GM23338 (cell line): ENCODE results near the gene DCAKD. TPM values are rescaled to one million over a fixed set of nuclear protein-coding genes. Genes with fewer than 3 reads are reported as not detected.

Source experiments
- ATAC-seq: fragments of 200-7000 bp; cut with Tn5 transposase; 3 replicates; pipeline ENCODE4 v1.9.1; 2020
- DNase-seq: peaks from one replicate; pipeline ENCODE4 v3.0.0-alpha.2; 2015; ENCODE audit warnings: low spot score
- H2AFZ ChIP-seq: fragments of 200-600 bp; sonication (generic); 2 replicates; pipeline ENCODE4 v1.8.0; 2016; ENCODE audit warnings: antibody characterized with exemption, mild to moderate bottlenecking, moderate library complexity
- H3F3A ChIP-seq: fragments of 200-600 bp; sonication (generic); replicated peaks from 2 replicates; pipeline ENCODE4 v1.8.0; 2017; ENCODE audit warnings: antibody characterized with exemption, mixed run types, low read depth
- H3K27ac ChIP-seq: fragments of 200-600 bp; sonication (generic); 2 replicates; pipeline ENCODE4 v1.6.1; 2016; ENCODE audit warnings: low read depth
- H3K27me3 ChIP-seq: fragments of 200-600 bp; sonication (generic); 2 replicates; pipeline ENCODE4 v1.8.0; 2016; ENCODE audit warnings: mild to moderate bottlenecking, mixed run types, moderate library complexity; ENCODE audit not compliant: insufficient read depth
- H3K36me3 ChIP-seq: fragments of 200-600 bp; sonication (generic); 2 replicates; pipeline ENCODE4 v1.8.0; 2016; ENCODE audit warnings: mild to moderate bottlenecking; ENCODE audit not compliant: insufficient read depth
- H3K4me1 ChIP-seq: fragments of 200-600 bp; sonication (generic); 2 replicates; pipeline ENCODE4 v1.8.0; 2016; ENCODE audit warnings: mild to moderate bottlenecking, moderate library complexity; ENCODE audit not compliant: insufficient read depth
- H3K4me2 ChIP-seq: fragments of 200-600 bp; sonication (generic); 2 replicates; pipeline ENCODE4 v1.7.1; 2017; ENCODE audit warnings: mixed run types
- H3K4me3 ChIP-seq: fragments of 200-600 bp; sonication (generic); 2 replicates; pipeline ENCODE4 v1.6.1; 2016; ENCODE audit warnings: mixed run types
- H3K79me2 ChIP-seq: fragments of 200-600 bp; sonication (generic); replicated peaks from 2 replicates; pipeline ENCODE4 v1.8.0; 2017; ENCODE audit warnings: mild to moderate bottlenecking; ENCODE audit not compliant: insufficient read depth
- H3K9me2 ChIP-seq: fragments of 200-600 bp; sonication (generic); 2 replicates; pipeline ENCODE4 v1.8.0; 2017; ENCODE audit not compliant: insufficient read depth
- H4K20me1 ChIP-seq: fragments of 200-600 bp; sonication (generic); replicated peaks from 2 replicates; pipeline ENCODE4 v1.8.0; 2017; ENCODE audit warnings: mild to moderate bottlenecking; ENCODE audit not compliant: insufficient read depth
- H3K27ac Mint-ChIP-seq: 2 replicates; pipeline ENCODE4 v1.8.0; 2020; ENCODE audit warnings: inconsistent platforms, mild to moderate bottlenecking, moderate library complexity, mixed read lengths
- H3K27me3 Mint-ChIP-seq: 3 replicates; pipeline ENCODE4 v1.8.0; 2022; ENCODE audit warnings: low read depth, mild to moderate bottlenecking, moderate library complexity, mixed read lengths, inconsistent platforms; ENCODE audit not compliant: insufficient read depth, poor library complexity
- H3K36me3 Mint-ChIP-seq: 3 replicates; pipeline ENCODE4 v1.8.0; 2021; ENCODE audit warnings: low read depth, mild to moderate bottlenecking, inconsistent platforms, moderate library complexity, mixed read lengths
- H3K4me1 Mint-ChIP-seq: 3 replicates; pipeline ENCODE4 v1.8.0; 2020; ENCODE audit warnings: mild to moderate bottlenecking, inconsistent platforms, mixed read lengths
- H3K4me3 Mint-ChIP-seq: 3 replicates; pipeline ENCODE4 v1.8.0; 2021; ENCODE audit warnings: moderate library complexity, mild to moderate bottlenecking, inconsistent platforms, mixed read lengths
- H3K9me3 Mint-ChIP-seq: 3 replicates; pipeline ENCODE4 v1.8.0; 2020; ENCODE audit warnings: moderate library complexity, mild to moderate bottlenecking, inconsistent platforms, mixed read lengths
- CREB1 ChIP-seq: fragments of 250-450 bp; sonication (Bioruptor Pico); IDR thresholded peaks from 2 replicates; pipeline ENCODE4 v1.5.0; 2020; ENCODE audit warnings: low read depth, mild to moderate bottlenecking, moderate library complexity
- ETS1 ChIP-seq: IDR thresholded peaks from 2 replicates; pipeline ENCODE4 v1.6.1; 2016; ENCODE audit warnings: antibody characterized with exemption
- EZH2 ChIP-seq: fragments of 200-600 bp; sonication (generic); IDR thresholded peaks from one replicate; pipeline ENCODE4 v1.8.0; 2017; ENCODE audit warnings: antibody characterized with exemption, mild to moderate bottlenecking, low read depth; ENCODE audit not compliant: unreplicated experiment
- EZH2phosphoT487 ChIP-seq: fragments of 200-600 bp; sonication (generic); IDR thresholded peaks from one replicate; pipeline ENCODE4 v1.8.1; 2018; ENCODE audit warnings: antibody characterized with exemption; ENCODE audit not compliant: unreplicated experiment
- JUNB ChIP-seq: IDR thresholded peaks from one replicate; pipeline ENCODE4 v1.6.1; 2016; ENCODE audit warnings: antibody characterized with exemption; ENCODE audit not compliant: unreplicated experiment
- NANOG ChIP-seq: IDR thresholded peaks from 2 replicates; pipeline ENCODE4 v1.6.1; 2016; ENCODE audit warnings: antibody characterized with exemption, borderline replicate concordance
- POLR2AphosphoS5 ChIP-seq: IDR thresholded peaks from 2 replicates; pipeline ENCODE4 v1.6.1; 2016; ENCODE audit warnings: antibody characterized with exemption, low read depth
- REST ChIP-seq: IDR thresholded peaks from one replicate; pipeline ENCODE4 v1.6.1; 2018; ENCODE audit warnings: antibody characterized with exemption; ENCODE audit not compliant: unreplicated experiment
- ZNF114 ChIP-seq: fragments of 250-450 bp; sonication (Bioruptor Pico); IDR thresholded peaks from 2 replicates; pipeline ENCODE4 v1.5.0; 2020; ENCODE audit warnings: mild to moderate bottlenecking, moderate library complexity
- ZNF331 ChIP-seq: fragments of 250-450 bp; sonication (Bioruptor Pico); IDR thresholded peaks from 2 replicates; pipeline ENCODE4 v1.5.0; 2020; ENCODE audit warnings: low read depth, mild to moderate bottlenecking, moderate library complexity
- polyA plus RNA-seq: library from polyadenylated mRNA; unstranded; fragments of >200 nt; fragmentation: Nextera tagmentation; extraction: Ambion mirVana; gene quantifications from 2 replicates; pipeline ENCODE4 v1.2.1, GENCODE V29; 2016
- total RNA-seq: library from RNA; depleted of rRNA; stranded (reverse); fragments of >200 nt; shearing (Covaris generic); gene quantifications from 2 replicates; pipeline ENCODE4 v1.2.3, GENCODE V29; 2014
- TF ChIP-seq, protein P1 (sequence below): fragments of 250-450 bp; sonication (Bioruptor Pico); IDR thresholded peaks from 2 replicates; pipeline ENCODE4 v1.5.0; 2020; ENCODE audit warnings: mild to moderate bottlenecking, moderate library complexity

The DCAKD gene
- total and polyA plus RNA-seq, 2 experiments from 2014 or later, result 23.7 to 57.2 TPM

DNA sequence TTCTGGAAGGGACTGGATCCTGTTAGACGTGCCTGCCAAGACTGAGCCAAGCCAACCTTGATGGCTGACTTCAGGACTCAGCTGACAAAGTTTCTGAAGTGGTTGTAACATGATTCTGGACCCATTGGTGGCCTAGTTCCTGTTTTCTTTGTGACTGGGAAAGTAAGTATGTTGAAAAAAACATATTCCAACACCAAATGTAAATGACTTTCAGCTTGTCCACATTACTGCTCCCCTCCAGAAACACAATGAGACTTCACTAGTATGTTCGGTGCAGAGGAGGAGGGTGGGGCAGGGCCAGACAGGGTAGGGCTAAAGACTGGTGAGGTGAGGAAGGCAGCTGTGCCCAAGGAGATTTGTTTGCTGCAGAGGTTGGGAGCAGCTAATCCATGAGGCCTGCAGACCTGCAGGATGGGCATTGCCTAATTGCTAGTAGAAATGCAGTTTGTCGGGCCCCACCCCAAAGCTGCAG lies 36.1 kb upstream of the DCAKD start:
- H3F3A ChIP-seq, result no peaks in the 10 kb centered on the region; the same call in 1 of the 2 replicates
- H2AFZ ChIP-seq, result no peak overlapping the region
- H3K4me2 ChIP-seq, result no peak overlapping the region
- Mint-ChIP-seq H3K4me1 (peaks cover 8% of the 10 kb centered on the region), H3K4me3 (no peak overlapping the region), H3K36me3 (peaks cover 74% of the 10 kb centered on the region), H3K27me3 (no peaks in the 10 kb centered on the region), H3K9me3 (no peaks in the 10 kb centered on the region), H3K27ac (no peak overlapping the region)
- DNase-seq (no peak), ATAC-seq (no peak)
- no peaks in the 10 kb centered on the region for H3K27me3 ChIP-seq
- H3K27ac ChIP-seq, result no peak overlapping the region
- H3K4me1 ChIP-seq, result no peaks in the 10 kb centered on the region
- H3K79me2 ChIP-seq, result no peaks in the 10 kb centered on the region
- peaks cover 47% of the 10 kb centered on the region for H3K36me3 ChIP-seq
- TF ChIP-seq NANOG (no peak), REST (no peak), CREB1 (CRISPR knock-in tag) (no peak), EZH2 (no peak)
- H4K20me1 ChIP-seq, result peaks cover 19% of the 10 kb centered on the region
- H3K9me2 ChIP-seq, result no peaks in the 10 kb centered on the region
- H3K4me3 ChIP-seq, result no peak overlapping the region

DNA sequence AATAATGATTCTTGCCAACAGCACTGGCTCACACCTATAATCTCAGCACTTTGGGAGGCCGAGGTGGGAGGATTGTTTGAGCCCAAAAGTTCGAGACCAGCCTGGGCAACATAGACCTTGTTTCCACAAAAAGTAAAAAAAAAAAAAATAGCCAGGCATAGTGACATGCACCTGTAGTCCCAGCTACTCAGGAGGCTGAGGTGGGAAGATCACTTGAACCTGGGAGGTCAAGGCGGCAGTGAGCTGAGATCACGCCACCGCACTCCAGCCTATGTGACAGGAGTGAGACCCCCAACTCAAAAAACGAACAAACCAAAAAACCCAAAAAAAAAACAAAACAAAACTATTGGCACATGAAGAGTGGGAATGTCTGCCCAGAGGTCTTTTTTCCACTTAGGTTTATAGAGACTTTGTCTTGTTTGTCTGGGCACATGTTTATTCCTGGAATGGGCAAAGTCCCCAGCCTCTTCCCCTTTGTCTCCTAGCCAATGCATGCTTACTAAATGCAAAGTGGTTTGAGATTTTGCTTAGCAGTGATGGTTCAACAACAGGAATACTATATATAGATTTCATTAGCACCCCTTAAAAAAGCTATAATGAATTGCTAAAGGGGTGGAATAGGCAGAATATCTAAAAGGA lies 35.6 kb upstream of the DCAKD start:
- no peak overlapping the region for H3K27ac ChIP-seq
- peaks cover 75% of the 10 kb centered on the region for H3K36me3 Mint-ChIP-seq
- peaks cover 19% of the 10 kb centered on the region for H4K20me1 ChIP-seq
- no peak for DNase-seq
- H3K27me3 ChIP-seq, result no peaks in the 10 kb centered on the region
- H3K4me3 ChIP-seq, result no peak overlapping the region
- H3K4me2 ChIP-seq, result no peak overlapping the region
- no peaks in the 10 kb centered on the region for H3K27me3 Mint-ChIP-seq
- no peak overlapping the region for H2AFZ ChIP-seq
- peaks cover 8% of the 10 kb centered on the region for H3K4me1 Mint-ChIP-seq
- H3K9me3 Mint-ChIP-seq, result no peaks in the 10 kb centered on the region
- peaks cover 53% of the 10 kb centered on the region for H3K36me3 ChIP-seq
- no peaks in the 10 kb centered on the region for H3K79me2 ChIP-seq
- H3K27ac Mint-ChIP-seq, result no peak overlapping the region
- H3K9me2 ChIP-seq, result no peaks in the 10 kb centered on the region
- H3F3A ChIP-seq, result no peaks in the 10 kb centered on the region; the same call in 1 of the 2 replicates
- H3K4me1 ChIP-seq, result no peaks in the 10 kb centered on the region
- no peak for ATAC-seq
- no peak overlapping the region for H3K4me3 Mint-ChIP-seq
- TF ChIP-seq EZH2phosphoT487, result no peak
- no peak for TF ChIP-seq ETS1
- no peak for TF ChIP-seq ZNF114 (CRISPR knock-in tag)
- no peak for TF ChIP-seq JUNB
- TF ChIP-seq CREB1 (CRISPR knock-in tag), result no peak
- TF ChIP-seq ZNF331 (CRISPR knock-in tag), result no peak
- TF ChIP-seq, protein P1, sequence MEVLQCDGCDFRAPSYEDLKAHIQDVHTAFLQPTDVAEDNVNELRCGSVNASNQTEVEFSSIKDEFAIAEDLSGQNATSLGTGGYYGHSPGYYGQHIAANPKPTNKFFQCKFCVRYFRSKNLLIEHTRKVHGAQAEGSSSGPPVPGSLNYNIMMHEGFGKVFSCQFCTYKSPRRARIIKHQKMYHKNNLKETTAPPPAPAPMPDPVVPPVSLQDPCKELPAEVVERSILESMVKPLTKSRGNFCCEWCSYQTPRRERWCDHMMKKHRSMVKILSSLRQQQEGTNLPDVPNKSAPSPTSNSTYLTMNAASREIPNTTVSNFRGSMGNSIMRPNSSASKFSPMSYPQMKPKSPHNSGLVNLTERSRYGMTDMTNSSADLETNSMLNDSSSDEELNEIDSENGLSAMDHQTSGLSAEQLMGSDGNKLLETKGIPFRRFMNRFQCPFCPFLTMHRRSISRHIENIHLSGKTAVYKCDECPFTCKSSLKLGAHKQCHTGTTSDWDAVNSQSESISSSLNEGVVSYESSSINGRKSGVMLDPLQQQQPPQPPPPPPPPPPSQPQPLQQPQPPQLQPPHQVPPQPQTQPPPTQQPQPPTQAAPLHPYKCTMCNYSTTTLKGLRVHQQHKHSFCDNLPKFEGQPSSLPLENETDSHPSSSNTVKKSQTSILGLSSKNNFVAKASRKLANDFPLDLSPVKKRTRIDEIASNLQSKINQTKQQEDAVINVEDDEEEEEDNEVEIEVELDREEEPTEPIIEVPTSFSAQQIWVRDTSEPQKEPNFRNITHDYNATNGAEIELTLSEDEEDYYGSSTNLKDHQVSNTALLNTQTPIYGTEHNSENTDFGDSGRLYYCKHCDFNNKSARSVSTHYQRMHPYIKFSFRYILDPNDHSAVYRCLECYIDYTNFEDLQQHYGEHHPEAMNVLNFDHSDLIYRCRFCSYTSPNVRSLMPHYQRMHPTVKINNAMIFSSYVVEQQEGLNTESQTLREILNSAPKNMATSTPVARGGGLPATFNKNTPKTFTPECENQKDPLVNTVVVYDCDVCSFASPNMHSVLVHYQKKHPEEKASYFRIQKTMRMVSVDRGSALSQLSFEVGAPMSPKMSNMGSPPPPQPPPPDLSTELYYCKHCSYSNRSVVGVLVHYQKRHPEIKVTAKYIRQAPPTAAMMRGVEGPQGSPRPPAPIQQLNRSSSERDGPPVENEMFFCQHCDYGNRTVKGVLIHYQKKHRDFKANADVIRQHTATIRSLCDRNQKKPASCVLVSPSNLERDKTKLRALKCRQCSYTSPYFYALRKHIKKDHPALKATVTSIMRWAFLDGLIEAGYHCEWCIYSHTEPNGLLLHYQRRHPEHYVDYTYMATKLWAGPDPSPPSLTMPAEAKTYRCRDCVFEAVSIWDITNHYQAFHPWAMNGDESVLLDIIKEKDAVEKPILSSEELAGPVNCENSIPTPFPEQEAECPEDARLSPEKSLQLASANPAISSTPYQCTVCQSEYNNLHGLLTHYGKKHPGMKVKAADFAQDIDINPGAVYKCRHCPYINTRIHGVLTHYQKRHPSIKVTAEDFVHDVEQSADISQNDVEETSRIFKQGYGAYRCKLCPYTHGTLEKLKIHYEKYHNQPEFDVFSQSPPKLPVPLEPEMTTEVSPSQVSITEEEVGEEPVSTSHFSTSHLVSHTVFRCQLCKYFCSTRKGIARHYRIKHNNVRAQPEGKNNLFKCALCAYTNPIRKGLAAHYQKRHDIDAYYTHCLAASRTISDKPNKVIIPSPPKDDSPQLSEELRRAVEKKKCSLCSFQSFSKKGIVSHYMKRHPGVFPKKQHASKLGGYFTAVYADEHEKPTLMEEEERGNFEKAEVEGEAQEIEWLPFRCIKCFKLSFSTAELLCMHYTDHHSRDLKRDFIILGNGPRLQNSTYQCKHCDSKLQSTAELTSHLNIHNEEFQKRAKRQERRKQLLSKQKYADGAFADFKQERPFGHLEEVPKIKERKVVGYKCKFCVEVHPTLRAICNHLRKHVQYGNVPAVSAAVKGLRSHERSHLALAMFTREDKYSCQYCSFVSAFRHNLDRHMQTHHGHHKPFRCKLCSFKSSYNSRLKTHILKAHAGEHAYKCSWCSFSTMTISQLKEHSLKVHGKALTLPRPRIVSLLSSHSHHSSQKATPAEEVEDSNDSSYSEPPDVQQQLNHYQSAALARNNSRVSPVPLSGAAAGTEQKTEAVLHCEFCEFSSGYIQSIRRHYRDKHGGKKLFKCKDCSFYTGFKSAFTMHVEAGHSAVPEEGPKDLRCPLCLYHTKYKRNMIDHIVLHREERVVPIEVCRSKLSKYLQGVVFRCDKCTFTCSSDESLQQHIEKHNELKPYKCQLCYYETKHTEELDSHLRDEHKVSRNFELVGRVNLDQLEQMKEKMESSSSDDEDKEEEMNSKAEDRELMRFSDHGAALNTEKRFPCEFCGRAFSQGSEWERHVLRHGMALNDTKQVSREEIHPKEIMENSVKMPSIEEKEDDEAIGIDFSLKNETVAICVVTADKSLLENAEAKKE (CRISPR knock-in tag), result no peak
- no peak for TF ChIP-seq NANOG
- no peak for TF ChIP-seq POLR2AphosphoS5
